Activated B cell treated with CpG ODN at 0.5 μM for 24 hours (primary cell): ENCODE measurements around the gene DNAH17. TPM values are rescaled to one million over a fixed set of nuclear protein-coding genes. Genes with fewer than 3 reads are reported as not detected.

Source experiments
- ATAC-seq: fragments of 200-7000 bp; cut with Tn5 transposase; one replicate; pipeline ENCODE4 v1.10.0; 2021; ENCODE audit warnings: low read depth, mild to moderate bottlenecking, moderate library complexity
- CTCF ChIA-PET: fragments of 350-600 bp; sonication (Branson Sonifier 250); formaldehyde crosslinking; loops from one replicate; lab custom pipeline; 2021; ENCODE audit warnings: antibody characterized with exemption; lab: Charles Lee
- POLR2A ChIA-PET: fragments of 350-600 bp; sonication (Branson Sonifier 250); formaldehyde crosslinking; loops from one replicate; lab custom pipeline; 2021; ENCODE audit warnings: antibody characterized with exemption; lab: Charles Lee
- DNase-seq: peaks from one replicate; pipeline ENCODE4 v3.0.0; 2022
- H3K27ac Mint-ChIP-seq: one replicate; pipeline ENCODE4 v1.8.0; 2020; ENCODE audit warnings: mixed read lengths
- H3K27me3 Mint-ChIP-seq: one replicate; pipeline ENCODE4 v1.8.0; 2021; ENCODE audit warnings: mixed read lengths
- H3K36me3 Mint-ChIP-seq: one replicate; pipeline ENCODE4 v1.8.0; 2021; ENCODE audit warnings: low read depth, mixed read lengths
- H3K4me1 Mint-ChIP-seq: one replicate; pipeline ENCODE4 v1.8.0; 2021; ENCODE audit warnings: mixed read lengths
- H3K4me3 Mint-ChIP-seq: one replicate; pipeline ENCODE4 v1.8.0; 2020; ENCODE audit warnings: mild to moderate bottlenecking, mixed read lengths
- H3K9me3 Mint-ChIP-seq: one replicate; pipeline ENCODE4 v1.8.0; 2020; ENCODE audit warnings: mixed read lengths
- intact Hi-C: fragments of 100-400 bp; cut with micrococcal nuclease; formaldehyde crosslinking; loops from one replicate; pipeline ENCODE4 v1.15.1; 2024
- total RNA-seq: library from RNA; stranded (reverse); gene quantifications from 2 replicates; pipeline ENCODE4 v1.2.3, GENCODE V29; 2022
- TF ChIP-seq, protein P1 (sequence below): fragments of 200-600 bp; IDR thresholded peaks from one replicate; pipeline ENCODE4 v1.8.0; 2022; ENCODE audit warnings: antibody characterized with exemption, mild to moderate bottlenecking

DNAH17 gene
- total RNA-seq, 1 donor from 2014 or later, result 0.13 TPM

DNA sequence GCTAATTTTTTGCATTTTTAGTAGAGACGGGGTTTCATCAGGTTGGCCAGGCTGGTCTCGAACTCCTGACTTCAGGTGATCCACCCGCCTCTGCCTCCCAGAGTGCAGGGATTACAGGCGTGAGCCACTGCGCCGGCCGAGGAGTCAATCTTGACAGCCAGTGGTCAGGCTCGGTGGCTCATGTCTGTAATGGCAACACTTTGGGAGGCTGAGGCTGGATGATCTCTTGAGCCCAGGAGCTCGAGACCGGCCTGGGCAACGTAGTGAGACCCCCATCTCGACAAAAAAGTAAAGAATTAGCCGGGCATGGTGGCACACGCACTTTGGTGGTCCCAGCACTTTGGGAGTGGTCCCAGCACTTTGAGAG, 199.4 kb downstream of the DNAH17 start:
- DNase-seq (no peak), ATAC-seq (no peak)
- H3K27ac Mint-ChIP-seq, result peak overlapping the region; percentile 46
- H3K4me3 Mint-ChIP-seq, result peak overlapping the region; percentile 92
- intact Hi-C loops, result loop anchor here (1.0 kb wide), 1 partner anchor 18 kb away; the partner anchor contains the start of gene SOCS3
- TF ChIP-seq, protein P1, sequence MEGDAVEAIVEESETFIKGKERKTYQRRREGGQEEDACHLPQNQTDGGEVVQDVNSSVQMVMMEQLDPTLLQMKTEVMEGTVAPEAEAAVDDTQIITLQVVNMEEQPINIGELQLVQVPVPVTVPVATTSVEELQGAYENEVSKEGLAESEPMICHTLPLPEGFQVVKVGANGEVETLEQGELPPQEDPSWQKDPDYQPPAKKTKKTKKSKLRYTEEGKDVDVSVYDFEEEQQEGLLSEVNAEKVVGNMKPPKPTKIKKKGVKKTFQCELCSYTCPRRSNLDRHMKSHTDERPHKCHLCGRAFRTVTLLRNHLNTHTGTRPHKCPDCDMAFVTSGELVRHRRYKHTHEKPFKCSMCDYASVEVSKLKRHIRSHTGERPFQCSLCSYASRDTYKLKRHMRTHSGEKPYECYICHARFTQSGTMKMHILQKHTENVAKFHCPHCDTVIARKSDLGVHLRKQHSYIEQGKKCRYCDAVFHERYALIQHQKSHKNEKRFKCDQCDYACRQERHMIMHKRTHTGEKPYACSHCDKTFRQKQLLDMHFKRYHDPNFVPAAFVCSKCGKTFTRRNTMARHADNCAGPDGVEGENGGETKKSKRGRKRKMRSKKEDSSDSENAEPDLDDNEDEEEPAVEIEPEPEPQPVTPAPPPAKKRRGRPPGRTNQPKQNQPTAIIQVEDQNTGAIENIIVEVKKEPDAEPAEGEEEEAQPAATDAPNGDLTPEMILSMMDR, result no peak
- peaks cover 39% of the 10 kb centered on the region for H3K4me1 Mint-ChIP-seq
- H3K36me3 Mint-ChIP-seq, result peaks cover 15% of the 10 kb centered on the region
- POLR2A ChIA-PET, result interaction anchor here (0.6 kb wide), 1 partner anchor 1849 kb away, joined by 3 read pairs; no protein-coding TSS in a partner anchor
- H3K27me3 Mint-ChIP-seq, result no peaks in the 10 kb centered on the region
- H3K9me3 Mint-ChIP-seq, result no peaks in the 10 kb centered on the region
- CTCF ChIA-PET, result interaction anchor here (1.4 to 1.6 kb wide), 2 partner anchors 17 to 89 kb away, joined by 3 to 6 read pairs; no protein-coding TSS in a partner anchor

DNA sequence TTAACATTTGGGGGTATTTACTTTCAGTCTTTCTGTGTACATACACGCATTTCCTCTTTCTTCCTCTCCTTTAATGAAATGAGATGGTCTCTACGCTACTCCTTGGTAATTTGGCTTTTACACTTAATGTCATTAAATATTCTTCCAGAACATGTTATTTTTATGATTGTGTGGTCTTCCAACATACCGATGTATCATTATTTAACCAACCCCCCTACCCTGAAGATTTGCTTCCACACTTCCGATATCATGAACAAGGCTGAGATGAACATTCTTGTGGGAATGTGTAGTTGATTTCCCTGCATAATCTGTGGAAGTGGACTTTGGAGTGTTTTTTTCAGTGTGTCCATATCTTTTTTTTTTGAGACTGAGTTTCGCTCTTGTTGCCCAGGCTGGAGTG, 201.0 kb downstream of the DNAH17 start:
- ATAC-seq (no peak), DNase-seq (no peak)
- peaks cover 6% of the 10 kb centered on the region for H3K36me3 Mint-ChIP-seq
- POLR2A ChIA-PET, result no interaction called here
- no peaks in the 10 kb centered on the region for H3K27me3 Mint-ChIP-seq
- H3K9me3 Mint-ChIP-seq, result no peaks in the 10 kb centered on the region
- H3K4me3 Mint-ChIP-seq, result no peak overlapping the region
- TF ChIP-seq, protein P1, result no peak
- no peak overlapping the region for H3K27ac Mint-ChIP-seq
- intact Hi-C loops, result no loop called here
- CTCF ChIA-PET, result no interaction called here
- peaks cover 24% of the 10 kb centered on the region for H3K4me1 Mint-ChIP-seq

DNA sequence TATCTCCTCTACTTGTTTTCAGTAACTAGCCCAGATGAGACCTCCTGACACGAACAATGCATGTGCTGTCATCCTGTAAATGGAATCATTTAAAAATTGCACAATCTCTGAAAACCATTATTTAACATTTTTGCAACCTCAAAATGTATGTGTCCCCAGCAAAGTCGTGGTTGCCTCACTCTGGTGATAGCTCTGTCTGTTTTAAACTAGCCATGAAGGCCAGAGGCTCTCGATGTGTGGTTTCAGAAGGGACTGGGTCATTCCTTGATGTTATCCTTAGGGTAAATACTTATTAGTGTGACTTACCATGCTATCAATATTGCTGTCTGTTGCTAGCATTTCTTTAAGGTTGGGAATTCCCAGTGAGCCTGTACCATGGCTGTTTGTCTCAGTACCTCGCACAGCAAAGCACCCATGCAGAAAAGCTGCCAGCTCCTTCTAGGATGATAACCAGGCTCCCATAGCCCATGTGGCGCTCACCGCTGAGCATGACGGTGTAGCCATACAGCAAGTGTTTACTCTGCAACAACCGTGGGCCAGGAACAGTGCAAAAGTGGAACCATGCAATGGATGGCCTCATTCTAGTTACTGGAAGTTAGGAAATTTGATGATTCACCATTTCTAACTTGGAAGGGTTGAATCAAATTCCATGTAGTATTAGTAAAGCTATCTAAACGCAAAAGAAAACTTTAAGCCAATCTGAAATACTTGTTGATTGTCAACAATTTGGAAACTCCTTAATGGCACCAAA, 201.6 kb downstream of the DNAH17 start:
- ChIA-PET CTCF (no interaction called here), POLR2A (no interaction called here)
- H3K4me1 Mint-ChIP-seq, result peaks cover 19% of the 10 kb centered on the region
- ATAC-seq (no peak), DNase-seq (no peak)
- no peak overlapping the region for H3K27ac Mint-ChIP-seq
- H3K4me3 Mint-ChIP-seq, result no peak overlapping the region
- intact Hi-C loops, result no loop called here
- H3K9me3 Mint-ChIP-seq, result no peaks in the 10 kb centered on the region
- no peaks in the 10 kb centered on the region for H3K27me3 Mint-ChIP-seq
- TF ChIP-seq, protein P1, result no peak
- H3K36me3 Mint-ChIP-seq, result peaks cover 6% of the 10 kb centered on the region

DNA sequence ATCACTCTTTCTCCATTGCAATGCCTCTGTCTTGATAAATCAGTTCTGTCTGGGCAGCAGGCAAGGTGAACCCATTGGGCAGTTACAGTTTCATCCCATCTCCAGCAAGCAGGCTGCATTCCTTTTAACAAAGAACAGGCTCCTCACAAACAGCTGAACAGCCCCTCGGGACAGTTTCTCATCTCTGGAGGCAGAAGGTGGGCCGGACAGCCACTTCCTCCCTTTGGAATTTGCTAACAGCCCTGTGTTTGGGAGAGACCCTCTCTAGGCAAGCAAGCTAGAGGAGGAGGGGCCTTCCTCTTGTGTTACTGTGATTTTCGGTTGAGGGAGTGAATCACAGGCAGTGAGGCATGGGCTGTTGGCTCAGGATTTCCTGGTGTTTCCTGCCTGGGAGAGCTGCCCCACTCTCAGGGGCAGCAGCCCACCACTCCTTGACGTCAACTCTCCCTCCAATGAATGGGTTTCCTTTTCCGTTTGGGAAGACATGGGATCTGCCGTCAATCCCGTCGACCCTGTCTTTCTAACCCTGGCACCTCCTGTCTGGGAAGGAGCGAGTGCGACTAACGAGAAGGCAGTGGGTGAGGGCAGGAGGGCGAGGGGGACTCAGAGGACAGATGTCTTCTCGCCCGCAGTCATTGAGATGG, 202.4 kb downstream of the DNAH17 start:
- peaks cover 13% of the 10 kb centered on the region for H3K4me1 Mint-ChIP-seq
- intact Hi-C loops, result no loop called here
- no peaks in the 10 kb centered on the region for H3K36me3 Mint-ChIP-seq
- no peak for ATAC-seq
- ChIA-PET CTCF (no interaction called here), POLR2A (interaction anchor here (0.6 kb wide), 1 partner anchor 268 kb away, joined by 3 read pairs; no protein-coding TSS in a partner anchor)
- TF ChIP-seq, protein P1, result no peak
- no peaks in the 10 kb centered on the region for H3K9me3 Mint-ChIP-seq
- H3K27ac Mint-ChIP-seq, result no peak overlapping the region
- no peaks in the 10 kb centered on the region for H3K27me3 Mint-ChIP-seq
- DNase-seq, result no peak
- no peak overlapping the region for H3K4me3 Mint-ChIP-seq

DNA sequence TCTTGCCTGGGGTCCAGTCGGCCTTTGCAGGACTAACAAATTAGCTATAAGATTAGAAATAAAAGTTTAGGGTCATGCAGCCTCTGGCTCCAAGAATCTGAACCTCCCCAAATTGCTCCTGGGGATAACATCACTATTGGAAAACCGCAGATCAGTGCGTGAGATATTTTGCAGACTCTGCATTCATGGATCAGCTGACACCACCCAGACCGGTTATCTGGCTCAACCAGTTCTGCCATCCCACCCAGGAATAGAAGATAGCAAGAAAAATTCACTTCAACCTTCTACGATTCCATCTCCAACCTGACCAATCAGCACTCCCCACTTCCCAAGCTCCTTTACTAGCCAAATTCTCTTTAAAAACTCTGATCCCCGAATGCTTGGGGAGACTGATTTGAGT, 203.0 kb downstream of the DNAH17 start:
- ChIA-PET POLR2A (no interaction called here), CTCF (interaction anchor here (1.3 kb wide), 1 partner anchor 13 kb away, joined by 3 read pairs; no protein-coding TSS in a partner anchor)
- TF ChIP-seq, protein P1, result no peak
- peaks cover 8% of the 10 kb centered on the region for H3K4me1 Mint-ChIP-seq
- no peak overlapping the region for H3K27ac Mint-ChIP-seq
- ATAC-seq (no peak), DNase-seq (no peak)
- no peaks in the 10 kb centered on the region for H3K9me3 Mint-ChIP-seq
- H3K4me3 Mint-ChIP-seq, result no peak overlapping the region
- intact Hi-C loops, result no loop called here
- no peaks in the 10 kb centered on the region for H3K36me3 Mint-ChIP-seq
- H3K27me3 Mint-ChIP-seq, result no peaks in the 10 kb centered on the region
